ENCODE measurements around the gene OLFML2B. TPM values are rescaled to one million over a fixed set of nuclear protein-coding genes. Genes with fewer than 3 reads are reported as not detected.

OLFML2B gene
- total RNA-seq, 1 experiment from 2014 or later, result not detected

GRCh38 chr1:161933592-161934588, 89.8 kb downstream of the OLFML2B start:
- Histone ChIP-seq H3K27me3 (ENCODE audit: insufficient read depth, low read depth) (no peaks in the 10 kb centered on the region), H3K9me2 (ENCODE audit: insufficient read depth) (no peaks in the 10 kb centered on the region), H2AFZ (no peak overlapping the region), H4K20me1 (ENCODE audit: insufficient read depth) (0 out of 2 replicates have a peak, but pooled peaks cover 4% of the 10 kb centered on the region), H3K4me2 (no peak overlapping the region), H3K4me1 (replicated peaks; ENCODE audit: insufficient read depth) (peaks cover 8% of the 10 kb centered on the region; the same call in 1 of the 2 replicates), H3K9me3 (ENCODE audit: insufficient read depth, low read depth) (no peaks in the 10 kb centered on the region), H3K36me3 (ENCODE audit: low read depth) (no peaks in the 10 kb centered on the region), H3K4me3 (no peak overlapping the region), H3F3A (ENCODE audit: insufficient read depth, low read depth) (no peaks in the 10 kb centered on the region), H3K79me2 (ENCODE audit: low read depth) (no peaks in the 10 kb centered on the region), H3K27ac (no peak overlapping the region)
- ChIA-PET CTCF (interaction anchor here (0.7 kb wide), 1 partner anchor 73 kb away, joined by 3 read pairs; no protein-coding TSS in a partner anchor), POLR2A (ENCODE audit: unreplicated experiment) (no interaction called here)
- intact Hi-C loops (cut with micrococcal nuclease; ENCODE audit: unreplicated experiment), result no loop called here
- DNase-seq, result no peak
- no TSS peak for BruUV-seq (replicated peaks)
- TF ChIP-seq CTCF (conservative IDR thresholded peaks at IDR 0.05), result no peak
- TF ChIP-seq EZH2 (IDR thresholded peaks at IDR 0.05; ENCODE audit: low read depth), result no peak

Other genes starting within 250 kb of the OLFML2B start
- 9.2 and 9.9 TPM in 2 replicates for gene NOS1AP, start 45.8 kb upstream of the OLFML2B start, total RNA-seq (2021)

Measured in PC-9 (cell line).